ENCODE measurements around the gene OPN4.

Gene OPN4

DNA sequence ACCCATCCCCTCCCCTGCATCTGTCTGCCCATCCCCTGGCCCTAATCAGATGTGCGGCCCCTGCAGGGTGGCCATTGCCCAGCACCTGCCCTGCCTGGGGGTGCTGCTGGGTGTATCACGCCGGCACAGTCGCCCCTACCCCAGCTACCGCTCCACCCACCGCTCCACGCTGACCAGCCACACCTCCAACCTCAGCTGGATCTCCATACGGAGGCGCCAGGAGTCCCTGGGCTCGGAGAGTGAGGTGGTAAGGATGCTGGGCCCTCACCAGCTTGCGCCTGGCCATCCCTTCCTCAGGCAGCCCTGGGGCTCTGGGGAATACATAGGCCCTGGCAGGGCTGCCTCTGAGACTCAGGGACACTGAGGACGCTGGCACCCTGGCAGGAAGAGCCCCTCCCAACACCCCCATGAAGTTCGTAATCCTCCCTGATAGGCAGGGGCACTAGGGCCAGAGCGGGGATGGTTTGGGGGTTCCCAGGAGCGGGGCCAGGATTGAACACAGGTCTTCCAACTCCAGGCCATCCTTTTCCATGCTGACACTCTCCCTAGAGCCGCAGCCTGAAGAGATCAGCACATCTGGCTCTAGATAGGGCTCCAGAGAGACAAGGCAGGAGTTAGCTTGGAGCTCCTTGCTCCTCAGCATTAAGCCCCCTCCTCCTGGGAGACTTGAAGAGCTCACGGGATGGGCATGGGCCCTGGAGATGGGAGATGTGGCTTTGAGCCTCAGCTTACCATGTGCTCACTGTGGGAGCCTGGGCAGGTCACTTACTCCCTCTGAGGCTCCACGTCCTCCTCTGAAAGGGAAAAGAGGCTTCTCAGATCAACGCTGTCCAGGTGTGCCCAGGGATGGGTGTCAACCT, 8.1 kb downstream of the OPN4 start:
- H3K79me2 ChIP-seq (ENCODE audit: insufficient read depth, low read length), result no peaks in the 10 kb centered on the region
- H3K4me3 ChIP-seq (ENCODE audit: insufficient read depth, low read length, poor library complexity, severe bottlenecking), result no peak overlapping the region
- H4K20me1 ChIP-seq (ENCODE audit: low read depth, low read length), result no peaks in the 10 kb centered on the region
- no peak overlapping the region for H3K27ac ChIP-seq (ENCODE audit: low read depth, low read length)
- H2AFZ ChIP-seq (ENCODE audit: low read depth, low read length, severe bottlenecking), result no peak overlapping the region
- no peaks in the 10 kb centered on the region for H3K9me2 ChIP-seq (replicated peaks; ENCODE audit: insufficient read depth, low read length)
- no peaks in the 10 kb centered on the region for H3F3A ChIP-seq (ENCODE audit: insufficient read depth)
- H3K9me3 ChIP-seq (ENCODE audit: insufficient read depth, low read length), result no peaks in the 10 kb centered on the region
- H3K27me3 ChIP-seq (ENCODE audit: low read length), result no peaks in the 10 kb centered on the region
- no peak overlapping the region for H3K4me2 ChIP-seq (ENCODE audit: low read depth, low read length, poor library complexity, severe bottlenecking)
- no peak overlapping the region for H3K9ac ChIP-seq (ENCODE audit: low read length)
- TF ChIP-seq EZH2phosphoT487 (conservative IDR thresholded peaks at IDR 0.05; ENCODE audit: low read length) (no peak), CTCF (IDR thresholded peaks at IDR 0.05; ENCODE audit: insufficient read depth, low read length, poor library complexity, severe bottlenecking) (no peak)
- H3K36me3 ChIP-seq (ENCODE audit: low read length), result no peaks in the 10 kb centered on the region

- no peaks in the 10 kb centered on the region for H3K9me3 ChIP-seq (ENCODE audit: insufficient read depth, low read length)
- no peaks in the 10 kb centered on the region for H3F3A ChIP-seq (ENCODE audit: insufficient read depth)
- no peaks in the 10 kb centered on the region for H4K20me1 ChIP-seq (ENCODE audit: low read depth, low read length)
- H3K9me2 ChIP-seq (replicated peaks; ENCODE audit: insufficient read depth, low read length), result no peaks in the 10 kb centered on the region
- no peaks in the 10 kb centered on the region for H3K27me3 ChIP-seq (ENCODE audit: low read length)
- H2AFZ ChIP-seq (ENCODE audit: low read depth, low read length, severe bottlenecking), result no peak overlapping the region
- no peak overlapping the region for H3K4me2 ChIP-seq (ENCODE audit: low read depth, low read length, poor library complexity, severe bottlenecking)
- TF ChIP-seq CTCF (IDR thresholded peaks at IDR 0.05; ENCODE audit: insufficient read depth, low read length, poor library complexity, severe bottlenecking) (no peak), EZH2phosphoT487 (conservative IDR thresholded peaks at IDR 0.05; ENCODE audit: low read length) (no peak)
- no peaks in the 10 kb centered on the region for H3K79me2 ChIP-seq (ENCODE audit: insufficient read depth, low read length)
- no peaks in the 10 kb centered on the region for H3K36me3 ChIP-seq (ENCODE audit: low read length)
- H3K9ac ChIP-seq (ENCODE audit: low read length), result no peak overlapping the region
- no peak overlapping the region for H3K27ac ChIP-seq (ENCODE audit: low read depth, low read length)
- no peak overlapping the region for H3K4me3 ChIP-seq (ENCODE audit: insufficient read depth, low read length, poor library complexity, severe bottlenecking)
Observed at GRCh38 chr10:86663046-86663345, 8.6 kb downstream of the OPN4 start.

- Histone ChIP-seq H3K27me3 (ENCODE audit: low read length) (no peaks in the 10 kb centered on the region), H3K4me2 (ENCODE audit: low read depth, low read length, poor library complexity, severe bottlenecking) (no peak overlapping the region), H3F3A (ENCODE audit: insufficient read depth) (no peaks in the 10 kb centered on the region), H3K9me3 (ENCODE audit: insufficient read depth, low read length) (no peaks in the 10 kb centered on the region), H3K9ac (ENCODE audit: low read length) (no peak overlapping the region), H3K27ac (ENCODE audit: low read depth, low read length) (no peak overlapping the region), H3K36me3 (ENCODE audit: low read length) (no peaks in the 10 kb centered on the region), H2AFZ (ENCODE audit: low read depth, low read length, severe bottlenecking) (no peak overlapping the region), H3K79me2 (ENCODE audit: insufficient read depth, low read length) (no peaks in the 10 kb centered on the region), H3K4me3 (ENCODE audit: insufficient read depth, low read length, poor library complexity, severe bottlenecking) (no peak overlapping the region), H3K9me2 (replicated peaks; ENCODE audit: insufficient read depth, low read length) (no peaks in the 10 kb centered on the region), H4K20me1 (ENCODE audit: low read depth, low read length) (no peaks in the 10 kb centered on the region)
- no peak for TF ChIP-seq EZH2phosphoT487 (conservative IDR thresholded peaks at IDR 0.05; ENCODE audit: low read length)
- TF ChIP-seq CTCF (IDR thresholded peaks at IDR 0.05; ENCODE audit: insufficient read depth, low read length, poor library complexity, severe bottlenecking), result no peak
Observed at GRCh38 chr10:86663576-86664339, 9.4 kb downstream of the OPN4 start.
